Epithelial cell of esophagus (primary cell): Measurements from ENCODE around the gene DISC1.

Source experiments
- DNase-seq: peaks from one replicate; pipeline ENCODE4 v3.0.0; 2010; ENCODE audit warnings: low read depth
- H3K4me3 ChIP-seq: 2 replicates; pipeline ENCODE4 v1.5.1; 2011; ENCODE audit warnings: mild to moderate bottlenecking, low read length, control low read depth
- TF ChIP-seq, protein P1 (sequence below): IDR thresholded peaks from 2 replicates; pipeline ENCODE4 v1.5.1; 2011; ENCODE audit warnings: low read depth, mild to moderate bottlenecking, low read length, control low read depth, inconsistent platforms; ENCODE audit not compliant: insufficient read depth; ENCODE audit errors: missing control alignments

The DISC1 gene

DNA sequence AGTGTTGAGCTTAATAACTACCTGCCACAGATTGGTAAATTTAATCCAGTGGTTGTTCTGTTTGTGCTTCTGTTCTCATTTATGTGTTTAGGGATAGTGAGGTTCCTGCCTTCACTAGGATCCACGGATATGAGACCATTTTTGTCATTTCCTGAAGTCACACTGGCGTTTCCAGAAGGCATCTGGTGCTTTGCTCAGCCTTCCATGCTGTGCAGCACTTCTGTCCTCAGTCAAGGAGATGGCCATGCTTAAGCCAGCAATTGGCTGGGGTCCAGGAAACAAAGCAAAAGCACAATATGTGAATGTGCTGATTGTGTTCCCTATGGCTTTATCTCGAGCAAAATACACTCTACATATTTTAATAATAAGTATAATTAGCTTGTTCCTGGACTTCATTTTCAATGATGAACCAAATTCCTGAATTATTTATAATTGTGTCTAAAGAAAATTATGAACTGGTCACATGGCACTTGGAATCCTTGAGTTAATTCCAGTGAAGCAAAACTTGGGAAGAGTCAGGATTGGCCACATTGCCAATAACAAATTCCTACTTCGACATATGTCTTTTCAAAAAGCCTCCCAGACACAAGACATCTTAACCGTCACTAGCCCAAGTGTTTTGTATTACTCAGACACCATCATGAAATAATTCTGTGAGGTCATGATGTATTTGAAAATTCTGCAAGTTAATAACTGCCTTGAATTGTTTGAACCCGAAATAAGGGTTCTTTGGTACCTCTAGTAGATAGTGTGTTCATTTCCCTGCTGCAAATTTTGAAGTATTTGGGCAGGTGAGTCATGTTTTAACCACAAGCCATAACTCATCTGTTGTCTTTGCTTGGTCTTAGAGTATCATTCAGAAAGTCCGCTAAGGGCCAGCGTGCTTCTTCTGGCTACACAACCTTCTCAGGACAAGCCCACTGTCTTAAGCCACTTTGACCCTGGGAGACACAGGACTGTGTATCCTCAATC is 412.4 kb downstream of the DISC1 start:
- no peak overlapping the region for H3K4me3 ChIP-seq
- peak; percentile 33 for DNase-seq
- TF ChIP-seq, protein P1, sequence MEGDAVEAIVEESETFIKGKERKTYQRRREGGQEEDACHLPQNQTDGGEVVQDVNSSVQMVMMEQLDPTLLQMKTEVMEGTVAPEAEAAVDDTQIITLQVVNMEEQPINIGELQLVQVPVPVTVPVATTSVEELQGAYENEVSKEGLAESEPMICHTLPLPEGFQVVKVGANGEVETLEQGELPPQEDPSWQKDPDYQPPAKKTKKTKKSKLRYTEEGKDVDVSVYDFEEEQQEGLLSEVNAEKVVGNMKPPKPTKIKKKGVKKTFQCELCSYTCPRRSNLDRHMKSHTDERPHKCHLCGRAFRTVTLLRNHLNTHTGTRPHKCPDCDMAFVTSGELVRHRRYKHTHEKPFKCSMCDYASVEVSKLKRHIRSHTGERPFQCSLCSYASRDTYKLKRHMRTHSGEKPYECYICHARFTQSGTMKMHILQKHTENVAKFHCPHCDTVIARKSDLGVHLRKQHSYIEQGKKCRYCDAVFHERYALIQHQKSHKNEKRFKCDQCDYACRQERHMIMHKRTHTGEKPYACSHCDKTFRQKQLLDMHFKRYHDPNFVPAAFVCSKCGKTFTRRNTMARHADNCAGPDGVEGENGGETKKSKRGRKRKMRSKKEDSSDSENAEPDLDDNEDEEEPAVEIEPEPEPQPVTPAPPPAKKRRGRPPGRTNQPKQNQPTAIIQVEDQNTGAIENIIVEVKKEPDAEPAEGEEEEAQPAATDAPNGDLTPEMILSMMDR = no peak

DNA sequence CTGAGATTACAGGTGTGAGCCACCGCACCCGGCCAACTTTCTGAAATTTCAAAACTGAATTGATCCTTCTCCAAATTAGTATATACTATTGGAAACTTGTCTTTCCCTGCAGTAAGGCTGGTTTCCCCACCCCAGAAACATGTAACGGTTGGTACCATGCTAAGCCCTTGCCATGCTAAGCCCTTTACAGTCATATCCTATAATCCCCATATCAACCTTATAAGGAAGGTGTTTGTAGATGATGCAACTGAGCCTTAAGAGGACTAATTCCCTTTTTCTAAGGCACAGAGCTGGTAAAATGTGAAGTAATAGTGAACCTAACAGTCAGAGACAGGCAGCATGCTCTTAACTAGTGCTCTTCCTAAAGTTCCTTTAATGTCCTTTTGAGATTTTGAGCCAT is 413.7 kb downstream of the DISC1 start:
- no peak for DNase-seq
- H3K4me3 ChIP-seq = no peak overlapping the region
- TF ChIP-seq, protein P1 = no peak

DNA sequence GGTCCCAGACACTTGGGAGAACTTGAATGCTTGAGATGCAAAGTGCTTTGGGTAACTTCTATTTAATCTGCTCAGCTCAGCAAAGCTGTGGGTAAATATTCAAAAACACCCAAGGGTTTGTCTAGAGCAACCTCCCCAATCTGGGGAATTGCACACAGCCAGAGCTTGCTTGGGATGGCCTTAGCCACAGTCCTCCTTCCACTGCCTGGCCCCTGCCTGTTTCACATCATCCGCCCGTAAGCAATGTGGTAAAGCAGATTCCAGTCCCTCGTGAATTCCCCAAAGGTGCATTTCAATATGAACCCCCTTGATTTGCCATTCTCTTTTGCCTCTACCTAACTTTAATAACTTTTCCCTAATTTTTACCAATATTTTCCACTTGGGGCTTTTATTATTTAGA is 418.1 kb downstream of the DISC1 start:
- no peak overlapping the region for H3K4me3 ChIP-seq
- DNase-seq = no peak
- TF ChIP-seq, protein P1 = no peak

DNA sequence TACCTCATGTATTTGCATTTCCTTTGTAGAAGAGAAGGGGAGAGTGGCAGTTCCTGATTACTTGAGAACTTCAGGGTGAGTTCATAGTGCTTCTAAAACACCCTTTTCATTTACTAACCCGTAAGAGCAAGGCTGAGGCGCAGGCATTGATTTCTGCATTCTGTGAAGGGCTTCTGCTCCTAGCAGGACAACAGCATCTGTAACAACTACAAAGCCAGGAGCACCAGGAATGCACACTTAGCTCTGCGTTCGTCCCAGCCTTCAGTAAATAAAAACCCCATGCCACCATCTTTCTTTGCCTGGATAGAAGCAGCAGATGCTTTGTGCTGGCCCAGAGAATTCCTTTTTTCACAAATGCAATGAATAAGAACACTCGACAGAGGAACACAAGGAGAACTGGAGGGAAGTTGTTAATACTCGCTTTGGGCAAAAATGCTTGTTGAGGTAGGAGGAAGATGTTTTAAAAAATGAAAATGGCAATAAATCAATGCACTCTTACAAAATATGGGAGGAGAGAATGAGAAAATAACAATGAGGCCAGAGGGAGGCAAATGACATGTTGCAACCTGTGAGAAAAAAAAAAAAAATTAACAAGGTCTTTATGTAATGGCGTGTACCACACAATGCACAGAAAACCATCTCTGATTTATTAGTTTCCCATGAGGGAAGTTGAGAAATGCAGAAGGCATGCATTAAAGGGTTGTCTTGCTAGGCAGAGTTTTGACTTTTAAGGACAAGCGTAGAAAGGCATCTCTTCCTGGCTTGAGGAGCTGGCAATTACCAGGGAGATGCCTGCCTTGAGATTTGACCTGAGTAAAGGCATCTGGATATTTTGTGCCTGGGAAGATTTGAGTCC is 418.8 kb downstream of the DISC1 start:
- DNase-seq = peak; percentile 45
- TF ChIP-seq, protein P1 = no peak

DNA sequence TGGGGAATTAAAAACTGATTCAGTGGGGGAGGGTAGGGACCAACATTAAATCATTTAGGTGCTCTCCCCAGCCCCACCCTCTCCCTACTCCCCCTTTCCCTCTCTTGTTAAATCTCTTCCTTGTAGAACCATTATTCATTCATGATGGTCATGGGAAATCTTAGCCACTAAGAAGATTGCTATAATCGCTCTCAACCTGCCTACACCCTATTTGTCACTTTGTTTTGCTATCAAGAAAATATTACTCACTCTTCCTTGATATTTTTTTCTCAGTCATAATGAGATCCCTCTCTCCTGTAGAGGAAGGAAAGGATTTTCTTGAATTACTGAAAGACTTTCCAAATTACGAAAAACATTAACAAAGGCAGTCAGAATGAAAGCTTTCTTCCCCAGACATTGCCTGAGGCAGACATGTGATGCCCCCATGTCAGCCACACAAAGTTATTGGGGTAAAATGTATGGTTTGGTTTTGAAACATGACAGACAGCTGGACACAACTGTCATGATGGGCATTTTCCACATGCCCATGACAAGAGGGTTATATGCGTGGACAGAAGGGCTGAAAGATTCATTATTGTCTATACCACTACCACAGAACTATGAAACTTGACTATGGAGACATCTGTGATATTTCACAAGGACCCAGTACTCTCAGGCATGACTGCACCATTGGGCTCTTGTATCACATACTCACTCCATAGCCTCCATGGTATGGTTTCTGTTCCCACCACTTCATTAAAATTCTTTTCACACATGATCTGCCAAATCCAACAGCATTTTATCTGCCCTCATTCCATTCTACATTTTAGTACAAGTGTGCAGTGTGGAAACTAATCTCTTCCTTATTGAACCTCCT is 420.1 kb downstream of the DISC1 start:
- peak; percentile 68 for DNase-seq
- TF ChIP-seq, protein P1 = no peak
- no peak overlapping the region for H3K4me3 ChIP-seq

More for the DNA sequence above, 418.8 kb downstream of the DISC1 start:
- H3K4me3 ChIP-seq = no peak overlapping the region

DNA sequence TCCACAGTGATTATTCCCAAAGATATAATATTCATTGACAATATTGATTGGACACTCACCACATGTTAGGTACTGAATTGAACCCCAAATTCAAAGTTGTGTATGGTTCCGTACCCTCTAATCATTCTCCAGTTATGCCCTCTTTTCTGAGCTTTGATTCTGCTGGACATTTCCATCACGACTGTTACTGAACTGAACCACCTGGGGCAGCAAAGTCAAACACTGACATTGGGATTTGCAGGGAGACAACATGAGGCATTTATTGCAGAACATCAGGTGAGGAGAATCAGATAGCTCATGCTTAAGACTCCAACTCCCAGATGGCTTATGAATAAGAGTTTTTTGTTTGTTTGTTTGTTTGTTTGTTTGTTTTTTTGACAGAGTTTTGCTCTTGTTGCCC is 420.9 kb downstream of the DISC1 start:
- DNase-seq = peak; percentile 31
- H3K4me3 ChIP-seq = no peak overlapping the region
- TF ChIP-seq, protein P1 = peak; percentile 44
